Measurements from ENCODE around the gene R3HDM4.
A peak's percentile ranks its signal among the peaks of the same experiment; 100 is the strongest.
"Not testable (repeated sequence)": the region's sequence is repeated elsewhere in the genome, so short reads cannot be mapped to it uniquely, and the experiment has no call there.

The R3HDM4 gene

GRCh38 chr19:850979-851335 is 62.1 kb downstream of the R3HDM4 start:
- H3K4me3 ChIP-seq (replicated peaks; ENCODE audit: low read depth, low read length) = peak overlapping the region; percentile 22
- no peak for DNase-seq (ENCODE audit: low read depth)
- TF ChIP-seq, protein P1, sequence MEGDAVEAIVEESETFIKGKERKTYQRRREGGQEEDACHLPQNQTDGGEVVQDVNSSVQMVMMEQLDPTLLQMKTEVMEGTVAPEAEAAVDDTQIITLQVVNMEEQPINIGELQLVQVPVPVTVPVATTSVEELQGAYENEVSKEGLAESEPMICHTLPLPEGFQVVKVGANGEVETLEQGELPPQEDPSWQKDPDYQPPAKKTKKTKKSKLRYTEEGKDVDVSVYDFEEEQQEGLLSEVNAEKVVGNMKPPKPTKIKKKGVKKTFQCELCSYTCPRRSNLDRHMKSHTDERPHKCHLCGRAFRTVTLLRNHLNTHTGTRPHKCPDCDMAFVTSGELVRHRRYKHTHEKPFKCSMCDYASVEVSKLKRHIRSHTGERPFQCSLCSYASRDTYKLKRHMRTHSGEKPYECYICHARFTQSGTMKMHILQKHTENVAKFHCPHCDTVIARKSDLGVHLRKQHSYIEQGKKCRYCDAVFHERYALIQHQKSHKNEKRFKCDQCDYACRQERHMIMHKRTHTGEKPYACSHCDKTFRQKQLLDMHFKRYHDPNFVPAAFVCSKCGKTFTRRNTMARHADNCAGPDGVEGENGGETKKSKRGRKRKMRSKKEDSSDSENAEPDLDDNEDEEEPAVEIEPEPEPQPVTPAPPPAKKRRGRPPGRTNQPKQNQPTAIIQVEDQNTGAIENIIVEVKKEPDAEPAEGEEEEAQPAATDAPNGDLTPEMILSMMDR (IDR thresholded peaks at IDR 0.05; ENCODE audit: low read length, missing control alignments) = no peak

DNA sequence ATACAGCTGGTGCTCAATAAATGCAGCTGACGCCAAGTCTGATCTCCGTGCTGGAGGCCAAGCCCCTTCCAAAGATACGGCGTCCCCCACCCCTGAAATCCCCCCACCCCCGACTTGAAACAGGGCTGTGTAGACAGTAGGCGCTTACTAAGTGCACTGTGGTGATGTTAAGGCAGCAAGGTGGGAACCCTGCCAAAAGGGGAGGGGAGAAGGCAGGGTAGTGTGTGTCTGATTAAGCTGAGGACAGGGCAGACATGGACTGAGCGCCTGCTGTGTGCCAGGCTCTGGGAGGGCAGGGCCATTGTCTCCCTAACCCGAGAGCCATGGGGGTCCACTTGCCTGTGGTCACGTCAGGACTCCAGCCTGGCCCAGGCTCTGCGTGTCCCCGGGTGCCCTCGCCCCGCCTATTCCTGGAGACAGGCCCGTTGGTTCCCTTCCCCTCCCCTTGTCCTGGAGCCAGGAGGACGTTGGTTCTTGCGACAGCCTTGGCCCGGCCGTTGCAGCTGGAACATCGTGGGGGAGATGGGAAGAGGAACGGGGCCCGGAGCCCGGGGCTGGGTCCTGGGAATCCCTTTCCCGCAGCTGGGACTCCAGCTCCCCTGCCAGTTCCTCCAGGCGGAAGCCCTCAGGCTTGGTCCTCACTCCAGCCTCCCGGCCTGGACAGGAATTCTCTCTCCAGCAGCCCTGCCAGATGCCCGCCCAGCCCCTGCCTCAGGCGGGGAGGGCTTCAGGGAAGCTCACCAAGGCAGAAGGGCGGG is 62.6 kb downstream of the R3HDM4 start:
- DNase-seq (ENCODE audit: low read depth) = peak; percentile 98
- peak overlapping the region; percentile 22 for H3K4me3 ChIP-seq (replicated peaks; ENCODE audit: low read depth, low read length)
- TF ChIP-seq, protein P1 (IDR thresholded peaks at IDR 0.05; ENCODE audit: low read length, missing control alignments) = no peak

DNA sequence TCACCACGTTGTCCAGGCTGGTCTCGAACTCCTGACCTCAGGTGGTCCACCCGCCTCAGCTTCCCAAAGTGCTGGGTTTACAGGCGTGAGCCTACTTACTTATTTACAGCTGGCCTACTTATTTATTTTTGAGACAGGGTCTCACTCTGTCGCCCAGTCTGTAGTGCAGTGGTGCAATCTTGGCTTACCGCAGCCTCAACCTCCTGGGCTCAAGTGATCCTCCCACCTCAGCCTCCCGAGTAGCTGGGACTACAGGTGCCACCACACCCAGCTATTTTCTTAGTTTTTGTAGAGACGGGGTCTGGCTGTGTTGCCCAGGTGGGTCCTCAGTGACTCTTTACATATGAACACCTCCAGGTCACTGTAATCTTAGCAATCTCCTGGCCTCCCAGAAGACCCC is 63.8 kb downstream of the R3HDM4 start:
- not testable (repeated sequence) for DNase-seq (ENCODE audit: low read depth); H3K4me3 ChIP-seq (replicated peaks; ENCODE audit: low read depth, low read length)

DNA sequence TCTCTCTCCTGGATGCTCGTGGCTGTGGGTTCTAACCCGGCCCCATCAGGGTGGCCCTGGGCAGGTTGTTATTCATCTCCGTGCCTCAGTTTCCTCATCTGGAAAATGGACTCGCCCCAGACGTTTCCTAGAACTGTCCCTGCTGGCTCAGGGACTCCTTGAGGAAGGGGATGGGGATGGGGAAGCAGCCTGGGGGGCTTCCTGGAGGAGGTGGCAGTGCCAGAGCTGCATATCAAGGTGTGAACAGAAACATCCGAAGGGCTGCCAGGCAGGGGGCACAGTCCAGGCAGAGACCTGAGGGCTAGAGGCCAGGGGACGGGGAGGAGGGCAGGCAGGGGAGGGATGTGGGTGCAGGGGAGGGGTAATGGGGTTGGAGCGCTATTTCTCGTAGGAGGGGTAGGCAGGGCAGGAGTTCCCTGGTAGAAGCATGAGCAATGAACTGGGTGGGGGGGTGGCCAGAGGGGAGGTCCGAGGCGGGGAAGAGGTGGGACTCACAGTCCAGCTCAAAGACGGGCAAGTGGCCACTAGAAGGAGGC is 64.6 kb downstream of the R3HDM4 start:
- H3K4me3 ChIP-seq (replicated peaks; ENCODE audit: low read depth, low read length) = no peak overlapping the region
- TF ChIP-seq, protein P1 (IDR thresholded peaks at IDR 0.05; ENCODE audit: low read length, missing control alignments) = no peak
- DNase-seq (ENCODE audit: low read depth) = no peak

All from fibroblast of pulmonary artery (primary cell).